Endometrium (tissue), 2 donors: ENCODE data around the gene HTT-AS.

Source experiments
- FAIRE-seq: peaks from 2 replicates; lab custom pipeline; 2012; peaks lifted over from hg19 to GRCh38; lab: Jason Lieb, UNC
- donor health status: control.
- donor health status: control.

HTT-AS gene

GRCh38 chr4:3029464-3029863 is 44.9 kb downstream of the HTT-AS start:
- FAIRE-seq, result no peak

GRCh38 chr4:3026540-3026939 is 47.8 kb downstream of the HTT-AS start:
- no peak for FAIRE-seq

- no peak for FAIRE-seq
Observed at GRCh38 chr4:3025881-3026280, 48.5 kb downstream of the HTT-AS start.

GRCh38 chr4:3022651-3023050 is 51.7 kb downstream of the HTT-AS start:
- FAIRE-seq, result no peak

GRCh38 chr4:3022112-3022511 is 52.2 kb downstream of the HTT-AS start:
- no peak for FAIRE-seq

- FAIRE-seq, result no peak
Observed at GRCh38 chr4:3021627-3022026, 52.7 kb downstream of the HTT-AS start.

- FAIRE-seq, result no peak
Observed at GRCh38 chr4:3021127-3021526, 53.2 kb downstream of the HTT-AS start.

GRCh38 chr4:3019145-3019846 is 55.0 kb downstream of the HTT-AS start:
- FAIRE-seq, result no peak

GRCh38 chr4:3017504-3017903 is 56.8 kb downstream of the HTT-AS start:
- no peak for FAIRE-seq

- no peak for FAIRE-seq
Observed at GRCh38 chr4:3016961-3017360, 57.4 kb downstream of the HTT-AS start.

- no peak for FAIRE-seq
Observed at GRCh38 chr4:3013839-3014350, 60.4 kb downstream of the HTT-AS start.
